H9 (cell line): ENCODE measurements around the gene ACTC1. TPM values are rescaled to one million over a fixed set of nuclear protein-coding genes. Genes with fewer than 3 reads are reported as not detected.

Source experiments
- DNase-seq: peaks from one replicate; pipeline ENCODE4 v3.0.0-alpha.2; 2017
- H2AFZ ChIP-seq: one replicate; pipeline ENCODE4 v1.6.1; 2013; ENCODE audit warnings: mild to moderate bottlenecking, low read length, control low read depth, moderate library complexity
- H2AK5ac ChIP-seq: 2 replicates; pipeline ENCODE4 v1.6.1; 2013; ENCODE audit warnings: low read length, control low read depth, mixed read lengths; ENCODE audit not compliant: insufficient read length
- H2BK120ac ChIP-seq: one replicate; pipeline ENCODE4 v1.6.1; 2013; ENCODE audit warnings: low read depth, mild to moderate bottlenecking, low read length, control low read depth, inconsistent platforms; ENCODE audit not compliant: poor library complexity, severe bottlenecking
- H2BK12ac ChIP-seq: 2 replicates; pipeline ENCODE4 v1.6.1; 2013; ENCODE audit warnings: low read length, control low read depth, mixed read lengths, low read depth; ENCODE audit not compliant: insufficient read length
- H2BK15ac ChIP-seq: 2 replicates; pipeline ENCODE4 v1.6.1; 2013; ENCODE audit warnings: low read depth, low read length, control low read depth
- H2BK20ac ChIP-seq: one replicate; pipeline ENCODE4 v1.6.1; 2013; ENCODE audit warnings: low read depth, mild to moderate bottlenecking, low read length, control low read depth, inconsistent platforms; ENCODE audit not compliant: poor library complexity, severe bottlenecking
- H2BK5ac ChIP-seq: 2 replicates; pipeline ENCODE4 v1.6.1; 2013; ENCODE audit warnings: low read length, control low read depth, mixed read lengths; ENCODE audit not compliant: insufficient read length
- H3K14ac ChIP-seq: 2 replicates; pipeline ENCODE4 v1.6.1; 2013; ENCODE audit warnings: low read length, control low read depth; ENCODE audit not compliant: insufficient read depth
- H3K18ac ChIP-seq: 2 replicates; pipeline ENCODE4 v1.6.1; 2013; ENCODE audit warnings: low read depth, mild to moderate bottlenecking, mixed read lengths, low read length, control low read depth; ENCODE audit not compliant: insufficient read length
- H3K23ac ChIP-seq: 2 replicates; pipeline ENCODE4 v1.6.1; 2013; ENCODE audit warnings: low read length, control low read depth, mixed read lengths, low read depth; ENCODE audit not compliant: insufficient read length
- H3K23me2 ChIP-seq: 2 replicates; pipeline ENCODE4 v1.6.1; 2013; ENCODE audit warnings: low read depth, mild to moderate bottlenecking, mixed read lengths, low read length, control low read depth; ENCODE audit not compliant: insufficient read length, poor library complexity, severe bottlenecking
- H3K27ac ChIP-seq: 2 replicates; pipeline ENCODE4 v1.5.1; 2013; ENCODE audit warnings: low read length, control low read depth, mixed read lengths, low read depth; ENCODE audit not compliant: insufficient read length
- H3K27me3 ChIP-seq: 2 replicates; pipeline ENCODE4 v1.6.1; 2013; ENCODE audit warnings: low read length, control low read depth, inconsistent platforms; ENCODE audit not compliant: insufficient read depth
- H3K4ac ChIP-seq: 2 replicates; pipeline ENCODE4 v1.6.1; 2013; ENCODE audit warnings: low read depth, mild to moderate bottlenecking, control low read depth, inconsistent platforms, low read length, moderate library complexity
- H3K4me1 ChIP-seq: 2 replicates; pipeline ENCODE4 v1.6.1; 2013; ENCODE audit warnings: low read length, control low read depth, inconsistent platforms; ENCODE audit not compliant: insufficient read depth
- H3K4me2 ChIP-seq: 2 replicates; pipeline ENCODE4 v1.6.1; 2013; ENCODE audit warnings: low read length, control low read depth, mixed read lengths; ENCODE audit not compliant: insufficient read length, insufficient read depth
- H3K56ac ChIP-seq: 2 replicates; pipeline ENCODE4 v1.6.1; 2013; ENCODE audit warnings: low read depth, mild to moderate bottlenecking, mixed read lengths, low read length, control low read depth; ENCODE audit not compliant: insufficient read length
- H3K79me1 ChIP-seq: 2 replicates; pipeline ENCODE4 v1.6.1; 2013; ENCODE audit warnings: low read depth, mild to moderate bottlenecking, moderate library complexity, low read length, control low read depth, inconsistent platforms; ENCODE audit not compliant: insufficient read depth, poor library complexity, severe bottlenecking
- H3K79me2 ChIP-seq: 2 replicates; pipeline ENCODE4 v1.6.1; 2013; ENCODE audit warnings: low read length, control low read depth, inconsistent platforms; ENCODE audit not compliant: insufficient read depth
- H3K9ac ChIP-seq: 2 replicates; pipeline ENCODE4 v1.6.1; 2013; ENCODE audit warnings: low read length, control low read depth, mixed read lengths; ENCODE audit not compliant: insufficient read length; ENCODE audit errors: extremely low read depth
- H3K9me3 ChIP-seq: one replicate; pipeline ENCODE4 v1.6.1; 2013; ENCODE audit warnings: low read depth, low read length, inconsistent platforms; ENCODE audit not compliant: control insufficient read depth
- H3T11ph ChIP-seq: one replicate; pipeline ENCODE4 v1.6.1; 2013; ENCODE audit warnings: mild to moderate bottlenecking, low read length, control low read depth, inconsistent platforms
- H4K20me1 ChIP-seq: one replicate; pipeline ENCODE4 v1.6.1; 2013; ENCODE audit not compliant: control insufficient read depth, insufficient read length, insufficient read depth
- H4K5ac ChIP-seq: 2 replicates; pipeline ENCODE4 v1.6.1; 2013; ENCODE audit warnings: low read depth, mild to moderate bottlenecking, mixed read lengths, low read length, control low read depth; ENCODE audit not compliant: insufficient read length
- H4K8ac ChIP-seq: replicated peaks from 2 replicates; pipeline ENCODE4 v1.6.1; 2013; ENCODE audit warnings: low read length, control low read depth, mixed read lengths, low read depth; ENCODE audit not compliant: insufficient read length
- H4K91ac ChIP-seq: 2 replicates; pipeline ENCODE4 v1.6.1; 2013; ENCODE audit warnings: low read depth, mild to moderate bottlenecking, moderate library complexity, mixed read lengths, low read length, control low read depth; ENCODE audit not compliant: insufficient read length
- H3K27ac Mint-ChIP-seq, 3 experiments: 2 replicates in 2 of 3; 3 replicates in 1 of 3; pipeline ENCODE4 v1.8.0; 2020 to 2021; ENCODE audit warnings: mixed read lengths in 3 of 3, mild to moderate bottlenecking in 1 of 3, moderate library complexity in 1 of 3
- H3K27me3 Mint-ChIP-seq: 2 replicates; pipeline ENCODE4 v1.8.0; 2021; ENCODE audit warnings: low read depth, mild to moderate bottlenecking, moderate library complexity, mixed read lengths
- H3K36me3 Mint-ChIP-seq, 3 experiments: 2 replicates in 2 of 3; 3 replicates in 1 of 3; pipeline ENCODE4 v1.8.0; 2020 to 2021; ENCODE audit warnings: low read depth in 3 of 3, mixed read lengths in 3 of 3; ENCODE audit not compliant: insufficient read depth in 1 of 3
- H3K4me1 Mint-ChIP-seq, 2 experiments: 2 replicates each; pipeline ENCODE4 v1.8.0; 2020; ENCODE audit warnings: mixed read lengths in 2 of 2
- H3K4me3 Mint-ChIP-seq, 2 experiments: 2 replicates in 1 of 2; 3 replicates in 1 of 2; pipeline ENCODE4 v1.8.0; 2020 to 2021; ENCODE audit warnings: mild to moderate bottlenecking in 2 of 2, mixed read lengths in 2 of 2, moderate library complexity in 1 of 2
- H3K9me3 Mint-ChIP-seq, 2 experiments: 2 replicates in 1 of 2; 3 replicates in 1 of 2; pipeline ENCODE4 v1.8.0; 2020; ENCODE audit warnings: mild to moderate bottlenecking in 2 of 2, mixed read lengths in 2 of 2, moderate library complexity in 1 of 2
- WGBS: extraction: QIAGEN DNeasy Blood & Tissue Kit; methylation state at CpG from one replicate; pipeline ENCODE4 v1.1.7; 2013; ENCODE audit warnings: missing lambda C conversion rate, low lambda C conversion rate, mixed read lengths; ENCODE audit not compliant: insufficient read length; ENCODE audit errors: extremely low coverage; 5-methylcytosine and 5-hydroxymethylcytosine counted together
- total RNA-seq: library from RNA; stranded (reverse); gene quantifications from 2 replicates; pipeline ENCODE4 v1.2.1, GENCODE V29; 2021
- TF ChIP-seq, protein P1 (sequence below): fragments of 200-600 bp; sonication (generic); conservative IDR thresholded peaks from 3 replicates; pipeline ENCODE4 v1.8.0; 2021; ENCODE audit warnings: antibody characterized with exemption, mild to moderate bottlenecking

Gene ACTC1
- total RNA-seq, 1 experiment from 2014 or later, result 52.2 TPM

DNA sequence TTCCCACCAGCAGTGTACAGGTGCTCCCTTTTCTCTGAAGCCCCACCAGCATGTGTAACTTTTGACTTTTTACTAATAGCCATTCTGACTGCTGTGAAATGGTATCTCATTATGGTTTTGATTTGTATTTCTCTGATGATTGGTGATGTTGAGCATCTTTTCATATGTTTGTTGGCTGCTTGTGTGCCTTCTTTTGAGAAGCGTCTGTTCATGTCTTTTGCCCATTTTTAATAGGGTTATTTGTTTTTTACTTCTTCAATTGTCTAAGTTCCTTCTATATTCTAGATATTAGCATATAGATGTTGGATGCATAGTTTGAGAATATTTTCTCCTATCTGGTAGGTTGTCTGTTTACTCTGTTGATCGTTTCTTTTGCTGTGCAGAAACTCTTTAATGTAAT lies 14.6 kb downstream of the ACTC1 start:
- Histone ChIP-seq H2BK20ac (no peak overlapping the region), H3K27ac (no peak overlapping the region), H2AFZ (no peak overlapping the region), H3K18ac (no peak overlapping the region), H3K79me2 (no peaks in the 10 kb centered on the region), H2BK5ac (no peak overlapping the region), H2AK5ac (no peak overlapping the region), H3K9ac (no peak overlapping the region), H3K23me2 (no peaks in the 10 kb centered on the region), H3K4ac (no peak overlapping the region), H3K4me1 (no peaks in the 10 kb centered on the region), H4K8ac (no peak overlapping the region), H4K20me1 (no peaks in the 10 kb centered on the region), H3K4me2 (no peak overlapping the region), H3T11ph (no peak overlapping the region), H3K27me3 (no peaks in the 10 kb centered on the region; the same call in 1 of the 2 replicates), H3K9me3 (no peaks in the 10 kb centered on the region), H2BK15ac (no peak overlapping the region), H4K5ac (no peak overlapping the region), H3K23ac (no peak overlapping the region), H3K56ac (no peak overlapping the region), H2BK120ac (no peak overlapping the region), H4K91ac (no peak overlapping the region), H2BK12ac (no peak overlapping the region), H3K14ac (no peak overlapping the region), H3K79me1 (no peaks in the 10 kb centered on the region)
- Mint-ChIP-seq H3K36me3 (no peaks in the 10 kb centered on the region), H3K27ac (no peak overlapping the region), H3K9me3 (peaks cover 7 to 8% of the 10 kb centered on the region in 2 experiments; a peak in 2 of 5 replicates), H3K4me3 (no peak overlapping the region), H3K27me3 (peaks cover 9% of the 10 kb centered on the region), H3K4me1 (no peaks in the 10 kb centered on the region)
- no peak for DNase-seq
- TF ChIP-seq, protein P1, sequence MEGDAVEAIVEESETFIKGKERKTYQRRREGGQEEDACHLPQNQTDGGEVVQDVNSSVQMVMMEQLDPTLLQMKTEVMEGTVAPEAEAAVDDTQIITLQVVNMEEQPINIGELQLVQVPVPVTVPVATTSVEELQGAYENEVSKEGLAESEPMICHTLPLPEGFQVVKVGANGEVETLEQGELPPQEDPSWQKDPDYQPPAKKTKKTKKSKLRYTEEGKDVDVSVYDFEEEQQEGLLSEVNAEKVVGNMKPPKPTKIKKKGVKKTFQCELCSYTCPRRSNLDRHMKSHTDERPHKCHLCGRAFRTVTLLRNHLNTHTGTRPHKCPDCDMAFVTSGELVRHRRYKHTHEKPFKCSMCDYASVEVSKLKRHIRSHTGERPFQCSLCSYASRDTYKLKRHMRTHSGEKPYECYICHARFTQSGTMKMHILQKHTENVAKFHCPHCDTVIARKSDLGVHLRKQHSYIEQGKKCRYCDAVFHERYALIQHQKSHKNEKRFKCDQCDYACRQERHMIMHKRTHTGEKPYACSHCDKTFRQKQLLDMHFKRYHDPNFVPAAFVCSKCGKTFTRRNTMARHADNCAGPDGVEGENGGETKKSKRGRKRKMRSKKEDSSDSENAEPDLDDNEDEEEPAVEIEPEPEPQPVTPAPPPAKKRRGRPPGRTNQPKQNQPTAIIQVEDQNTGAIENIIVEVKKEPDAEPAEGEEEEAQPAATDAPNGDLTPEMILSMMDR, result no peak
- WGBS, result no CpG with 5 or more reads among the region's 2 CpGs
